ENCODE data around the gene LMNTD1.

- TF ChIP-seq CTCF (IDR thresholded peaks at IDR 0.05; ENCODE audit: poor library complexity) = no peak
- no peak for TF ChIP-seq EZH2phosphoT487 (IDR thresholded peaks at IDR 0.05; ENCODE audit: low read depth, severe bottlenecking, unreplicated experiment)
- no peak for TF ChIP-seq EZH2 (IDR thresholded peaks at IDR 0.05; ENCODE audit: borderline replicate concordance)
Observed at GRCh38 chr12:25590011-25590721, 37.1 kb upstream of the LMNTD1 start.

Measured in hepatocyte (in vitro differentiated cells).